IPS DF 6.9 (cell line): ENCODE data around the gene CACNA1H.

Experiments used
- DNase-seq: peaks from one replicate; pipeline ENCODE4 v3.0.0-alpha.2; 2013; ENCODE audit warnings: low read depth, low spot score
- H3K27ac ChIP-seq: one replicate; pipeline ENCODE4 v1.5.1; 2013; ENCODE audit warnings: low read length, control low read depth
- H3K27me3 ChIP-seq: 2 replicates; pipeline ENCODE4 v1.6.1; 2013; ENCODE audit warnings: mild to moderate bottlenecking, low read length; ENCODE audit not compliant: control insufficient read depth, insufficient read depth
- H3K36me3 ChIP-seq: 2 replicates; pipeline ENCODE4 v1.6.1; 2013; ENCODE audit warnings: low read length; ENCODE audit not compliant: control insufficient read depth, insufficient read depth
- H3K4me1 ChIP-seq: 2 replicates; pipeline ENCODE4 v1.6.1; 2013; ENCODE audit warnings: low read length; ENCODE audit not compliant: control insufficient read depth, insufficient read depth
- H3K4me3 ChIP-seq: 2 replicates; pipeline ENCODE4 v1.5.1; 2013; ENCODE audit warnings: mild to moderate bottlenecking, low read length
- H3K9me3 ChIP-seq: 2 replicates; pipeline ENCODE4 v1.6.1; 2013; ENCODE audit warnings: low read length, inconsistent platforms; ENCODE audit not compliant: control insufficient read depth, insufficient read depth
- WGBS: extraction: QIAGEN DNeasy Blood & Tissue Kit; methylation state at CpG from one replicate; pipeline ENCODE4 v1.1.7; 2013; ENCODE audit warnings: mixed read lengths, missing lambda C conversion rate; ENCODE audit not compliant: insufficient read length, insufficient coverage; 5-methylcytosine and 5-hydroxymethylcytosine counted together

CACNA1H gene

DNA sequence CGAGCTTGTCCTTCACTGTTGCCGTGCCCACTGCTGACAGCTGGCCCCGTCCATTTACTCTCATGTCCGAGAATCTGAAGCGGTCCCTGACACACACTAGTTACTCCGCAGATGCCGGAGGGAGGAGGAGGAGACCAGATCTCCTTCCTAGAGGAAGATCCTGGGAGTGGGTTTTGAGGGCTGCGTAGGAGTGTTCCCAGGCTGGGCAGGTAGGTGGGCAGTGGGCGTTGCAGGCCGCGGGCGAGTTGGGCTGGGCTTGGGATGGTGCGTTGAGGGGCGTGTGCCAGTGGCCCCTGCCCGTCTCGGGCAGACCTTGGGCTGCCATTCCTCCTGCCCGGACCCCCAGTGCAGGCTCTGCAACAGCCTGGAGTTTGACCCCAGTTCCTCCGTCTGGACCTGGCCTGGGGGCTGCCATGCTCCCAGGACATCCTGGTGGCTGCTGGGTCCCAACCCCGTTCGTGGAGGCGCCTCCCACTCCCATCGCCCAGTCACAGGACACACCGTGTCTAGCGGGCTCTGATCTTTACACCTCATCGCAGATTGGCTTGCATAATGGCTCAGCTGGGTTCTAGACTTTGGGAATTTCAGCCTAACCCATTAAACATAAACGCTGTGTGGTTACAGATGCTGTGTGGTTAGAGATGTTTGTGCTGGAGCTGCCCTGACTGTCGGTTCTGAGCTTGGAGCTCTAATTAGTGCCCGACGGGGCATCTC lies 22.8 kb downstream of the CACNA1H start:
- Histone ChIP-seq H3K27me3 (no peaks in the 10 kb centered on the region), H3K4me1 (peaks cover 1% of the 10 kb centered on the region; the same call in 1 of the 2 replicates), H3K27ac (no peak overlapping the region), H3K36me3 (peaks cover 2% of the 10 kb centered on the region; the same call in 1 of the 2 replicates), H3K9me3 (no peaks in the 10 kb centered on the region), H3K4me3 (no peak overlapping the region)
- DNase-seq = no peak
- no CpG with 5 or more reads among the region's 29 CpGs for WGBS

DNA sequence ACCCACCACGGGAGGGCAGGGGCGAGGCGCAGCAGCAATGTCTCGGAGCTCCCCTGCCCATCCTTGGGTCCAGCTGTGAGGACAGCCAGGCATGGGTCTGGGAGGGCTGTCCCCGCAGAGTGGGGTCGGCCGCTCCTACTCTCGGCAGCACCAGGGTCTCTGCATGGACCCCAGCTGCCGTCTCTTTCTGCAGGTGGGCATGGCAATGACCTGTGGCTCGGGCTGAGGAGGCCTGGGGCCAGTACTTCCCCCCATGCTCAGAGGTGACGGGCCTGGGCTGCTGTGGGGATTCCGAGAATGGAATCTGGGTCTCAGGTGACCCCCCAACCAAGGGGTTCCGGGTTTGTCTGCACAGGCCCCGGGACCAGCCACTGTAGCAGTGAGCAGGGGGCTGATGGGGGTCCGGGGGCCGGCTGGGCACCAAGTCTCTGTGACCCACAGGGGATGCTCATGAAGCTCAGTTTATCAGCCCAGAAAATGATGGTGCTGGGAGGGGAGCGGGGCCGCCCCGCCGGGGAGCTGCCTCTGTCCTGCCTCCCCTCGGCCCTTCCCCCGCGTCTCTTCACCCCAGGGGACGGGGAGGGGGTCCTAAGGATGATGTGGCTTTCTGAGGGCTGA lies 23.5 kb downstream of the CACNA1H start:
- Histone ChIP-seq H3K36me3 (peaks cover 2% of the 10 kb centered on the region; the same call in 1 of the 2 replicates), H3K9me3 (no peaks in the 10 kb centered on the region), H3K27ac (no peak overlapping the region), H3K27me3 (no peaks in the 10 kb centered on the region), H3K4me1 (peaks cover 1% of the 10 kb centered on the region; the same call in 1 of the 2 replicates), H3K4me3 (no peak overlapping the region)
- no CpG with 5 or more reads among the region's 24 CpGs for WGBS
- DNase-seq = no peak

DNA sequence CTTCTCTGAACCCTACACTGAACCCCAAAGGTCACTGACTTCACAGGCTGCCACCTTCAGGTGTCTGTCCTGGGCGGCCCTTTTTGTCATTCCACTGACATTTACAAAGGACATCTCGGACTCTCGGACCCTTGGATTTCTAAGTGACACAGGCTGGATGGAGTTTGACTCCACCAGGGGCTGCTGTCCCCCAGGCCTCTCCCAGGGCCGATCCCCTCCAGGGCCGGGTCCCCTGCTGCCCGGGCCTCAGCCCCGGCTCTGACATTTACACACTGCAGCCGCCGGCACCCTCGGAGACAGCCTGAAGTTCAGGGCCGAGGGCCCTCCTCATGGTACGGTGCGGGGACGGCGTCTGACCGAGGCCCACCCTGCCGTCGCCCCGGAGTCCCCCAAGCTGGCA lies 24.1 kb downstream of the CACNA1H start:
- H3K27me3 ChIP-seq = no peaks in the 10 kb centered on the region
- no peak overlapping the region for H3K4me3 ChIP-seq
- H3K9me3 ChIP-seq = no peaks in the 10 kb centered on the region
- DNase-seq = no peak
- WGBS = no CpG with 5 or more reads among the region's 19 CpGs
- peaks cover 3% of the 10 kb centered on the region; the same call in 1 of the 2 replicates for H3K4me1 ChIP-seq
- H3K36me3 ChIP-seq = peaks cover 2% of the 10 kb centered on the region; the same call in 1 of the 2 replicates
- no peak overlapping the region for H3K27ac ChIP-seq

DNA sequence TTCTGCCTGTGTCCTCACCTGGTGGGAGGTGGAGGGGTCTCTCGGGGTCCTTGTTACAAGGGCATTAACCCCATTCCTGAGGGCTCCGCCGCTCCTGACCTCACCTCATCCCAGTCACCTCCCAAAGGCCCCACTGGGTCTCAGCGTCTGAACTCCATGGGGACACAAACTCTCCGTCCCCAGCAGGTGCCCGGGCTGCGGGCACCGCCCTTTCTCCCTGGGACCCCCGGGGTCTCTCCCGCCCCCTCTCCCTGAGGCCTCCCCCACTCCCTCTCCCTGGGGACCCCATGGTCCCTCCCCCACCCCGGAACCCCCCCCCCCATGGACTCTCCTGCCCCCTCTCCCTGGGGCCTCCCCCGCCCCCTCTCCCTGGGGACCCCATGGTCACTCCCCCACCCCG lies 24.8 kb downstream of the CACNA1H start:
- peaks cover 3% of the 10 kb centered on the region; the same call in 1 of the 2 replicates for H3K4me1 ChIP-seq
- no CpG with 5 or more reads among the region's 13 CpGs for WGBS
- peaks cover 2% of the 10 kb centered on the region; the same call in 1 of the 2 replicates for H3K36me3 ChIP-seq
- DNase-seq = no peak
- H3K4me3 ChIP-seq = no peak overlapping the region
- no peaks in the 10 kb centered on the region for H3K27me3 ChIP-seq
- no peaks in the 10 kb centered on the region for H3K9me3 ChIP-seq
- H3K27ac ChIP-seq = no peak overlapping the region

DNA sequence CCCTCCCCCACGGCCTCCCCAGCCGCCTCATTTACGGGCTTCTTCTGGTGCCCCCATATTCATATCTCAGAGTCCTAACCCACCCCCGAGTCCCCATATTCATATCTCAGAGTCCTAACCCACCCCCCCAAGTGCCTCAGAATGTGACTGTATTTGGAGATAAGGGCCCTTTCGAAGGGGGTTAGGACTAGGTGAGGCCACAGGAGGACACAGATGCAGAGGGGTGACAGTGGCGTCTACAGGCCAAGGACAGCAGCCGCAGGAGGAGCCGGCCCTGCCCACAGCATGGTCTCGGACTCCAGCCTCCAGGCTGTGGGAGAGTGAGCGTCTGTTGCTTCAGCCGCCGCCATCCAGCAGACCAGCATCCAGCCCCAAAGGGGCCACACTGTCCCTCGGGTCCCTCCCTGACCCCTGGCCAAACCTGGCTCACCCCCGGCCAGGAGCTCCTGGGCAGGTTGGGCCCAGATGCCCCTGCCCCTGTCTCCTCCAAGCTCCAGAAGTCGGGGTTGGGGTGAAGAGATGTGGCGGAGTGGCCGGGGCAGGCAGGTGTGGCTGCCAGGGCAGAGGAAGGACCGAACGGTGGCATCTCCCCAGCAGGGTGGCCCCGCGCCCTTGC lies 25.5 kb downstream of the CACNA1H start:
- Histone ChIP-seq H3K36me3 (peaks cover 2% of the 10 kb centered on the region; the same call in 1 of the 2 replicates), H3K27me3 (no peaks in the 10 kb centered on the region), H3K4me3 (no peak overlapping the region), H3K9me3 (no peaks in the 10 kb centered on the region), H3K4me1 (peaks cover 3% of the 10 kb centered on the region; the same call in 1 of the 2 replicates), H3K27ac (no peak overlapping the region)
- no CpG with 5 or more reads among the region's 21 CpGs for WGBS
- DNase-seq = no peak

DNA sequence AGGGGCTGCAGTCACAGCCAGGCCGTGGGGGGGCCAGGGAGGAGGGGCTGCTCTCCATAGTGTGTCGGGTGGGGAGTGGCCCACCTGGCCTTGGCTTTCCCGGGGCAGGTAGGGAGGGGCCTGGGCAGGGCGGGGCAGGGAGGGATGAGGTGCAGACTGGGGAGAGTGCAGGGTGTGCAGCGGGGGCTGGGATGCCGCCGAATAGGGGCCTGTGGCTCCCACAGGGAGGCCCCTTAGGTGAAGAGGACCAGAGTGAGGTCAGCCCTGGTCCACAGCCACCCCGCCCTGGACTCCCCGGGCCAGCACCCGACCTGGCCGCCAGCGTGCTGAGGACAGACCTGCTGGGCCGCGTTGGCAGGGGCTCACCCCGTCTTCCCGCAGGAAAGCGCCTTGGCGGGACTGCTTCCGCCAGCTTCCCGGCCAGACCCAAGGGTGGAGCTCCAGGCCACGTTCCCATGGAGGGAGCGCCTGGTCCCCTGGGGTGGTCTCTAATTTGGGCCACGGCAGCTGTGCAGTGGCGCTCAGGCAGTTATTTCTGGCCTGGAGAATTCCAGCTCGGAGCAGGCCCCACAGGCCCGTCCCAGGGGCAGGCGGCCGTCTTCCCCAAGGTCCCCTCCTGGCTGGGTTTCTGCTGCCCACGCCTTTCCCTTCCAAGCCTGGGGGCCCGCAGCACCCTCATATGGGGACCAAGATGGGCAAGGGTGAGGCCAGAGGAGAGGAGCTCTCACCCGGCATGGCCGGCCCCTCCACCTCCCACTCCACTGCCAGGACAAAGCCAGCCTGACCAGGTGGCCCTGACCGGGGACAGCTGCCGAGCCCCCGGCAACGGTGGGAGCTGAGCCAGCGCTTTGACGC lies 27.9 kb downstream of the CACNA1H start:
- Histone ChIP-seq H3K27ac (no peak overlapping the region), H3K9me3 (no peaks in the 10 kb centered on the region), H3K4me3 (no peak overlapping the region), H3K36me3 (peaks cover 2% of the 10 kb centered on the region; the same call in 1 of the 2 replicates), H3K4me1 (peaks cover 3% of the 10 kb centered on the region; the same call in 1 of the 2 replicates), H3K27me3 (no peaks in the 10 kb centered on the region)
- DNase-seq = no peak
- WGBS = no CpG with 5 or more reads among the region's 38 CpGs

DNA sequence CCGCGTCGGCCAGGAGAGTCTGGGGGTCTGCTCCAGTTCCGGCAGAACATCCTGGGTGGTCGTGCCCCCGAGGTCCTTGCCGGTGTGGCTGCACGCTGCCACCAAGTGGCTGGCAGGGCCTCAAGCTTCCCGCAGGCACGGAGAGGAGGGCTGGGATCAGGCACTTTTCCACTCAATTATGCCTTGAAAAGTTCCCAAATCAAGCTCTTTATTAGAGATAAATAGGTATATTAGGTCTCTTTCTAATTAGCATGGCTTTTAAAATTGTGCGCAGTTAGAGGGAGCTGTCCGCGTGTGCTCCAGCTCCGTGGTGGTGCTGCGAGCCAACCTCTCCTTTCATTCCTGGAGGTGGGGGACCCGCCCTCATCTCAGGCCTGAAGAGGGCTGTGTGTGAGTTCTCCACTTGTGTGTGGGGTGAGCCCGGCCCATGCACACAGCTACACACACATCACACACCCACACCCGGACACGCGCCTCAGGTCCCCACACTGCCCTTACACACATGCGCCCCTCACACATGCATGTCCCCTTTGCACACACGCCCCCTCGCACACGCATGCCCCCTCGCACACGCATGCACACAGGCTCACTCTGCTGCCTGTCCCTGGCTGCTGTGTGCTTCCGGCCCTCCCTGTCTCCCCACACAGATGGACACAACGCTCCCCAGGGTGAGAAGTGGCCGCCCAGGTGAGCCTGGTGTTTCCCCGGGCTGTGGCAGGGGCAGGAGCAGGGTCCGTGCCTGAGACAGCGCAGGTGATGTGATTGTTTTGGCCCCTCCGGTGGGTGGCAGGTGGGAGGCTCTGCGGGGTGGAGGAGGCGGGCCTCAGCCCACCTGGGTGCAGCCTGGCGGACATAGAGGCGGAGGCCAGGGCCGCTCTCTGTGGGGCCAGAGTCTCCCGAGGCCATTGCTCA lies 28.8 kb downstream of the CACNA1H start:
- Histone ChIP-seq H3K4me1 (peaks cover 2% of the 10 kb centered on the region; the same call in 1 of the 2 replicates), H3K27me3 (no peaks in the 10 kb centered on the region), H3K4me3 (no peak overlapping the region), H3K9me3 (no peaks in the 10 kb centered on the region), H3K36me3 (peaks cover 2% of the 10 kb centered on the region; the same call in 1 of the 2 replicates), H3K27ac (no peak overlapping the region)
- no peak for DNase-seq
- no CpG with 5 or more reads among the region's 39 CpGs for WGBS

DNA sequence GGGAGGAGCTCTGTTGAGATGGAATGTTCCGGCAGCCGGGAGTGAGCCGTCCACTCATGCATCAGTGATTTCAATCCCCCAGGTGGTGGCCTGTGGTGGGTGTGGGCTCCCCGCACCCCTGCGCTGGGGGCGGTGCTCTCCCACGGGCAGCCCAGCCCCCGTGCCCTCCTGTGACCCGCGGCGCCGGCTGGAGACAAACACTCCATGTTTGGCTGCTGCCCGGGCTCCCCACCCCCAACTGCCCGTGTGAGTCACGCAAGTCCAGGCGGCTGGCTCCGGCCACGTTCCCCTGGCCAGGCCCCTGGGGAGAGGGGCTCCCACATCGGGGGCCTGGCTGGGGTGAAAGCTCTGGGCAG lies 29.4 kb downstream of the CACNA1H start:
- Histone ChIP-seq H3K4me3 (no peak overlapping the region), H3K27me3 (no peaks in the 10 kb centered on the region), H3K4me1 (peaks cover 1% of the 10 kb centered on the region; the same call in 1 of the 2 replicates), H3K27ac (no peak overlapping the region), H3K9me3 (no peaks in the 10 kb centered on the region), H3K36me3 (no peaks in the 10 kb centered on the region; the same call in 1 of the 2 replicates)
- WGBS = no CpG with 5 or more reads among the region's 19 CpGs
- DNase-seq = no peak
